ENCODE results near the gene PRKG1.

- no peak for TF ChIP-seq CTCF (IDR thresholded peaks at IDR 0.05; ENCODE audit: low read depth, low read length, poor library complexity, severe bottlenecking)
- no peak for TF ChIP-seq EZH2phosphoT487 (IDR thresholded peaks at IDR 0.05; ENCODE audit: borderline replicate concordance, low read length)
Measured at GRCh38 chr10:51689536-51689935, 615.2 kb downstream of the PRKG1 start.
